ENCODE results near the gene CTSE. TPM values are rescaled to one million over a fixed set of nuclear protein-coding genes. Genes with fewer than 3 reads are reported as not detected.

CTSE gene
- total RNA-seq, 1 experiment from 2014 or later, result 0.48 TPM

DNA sequence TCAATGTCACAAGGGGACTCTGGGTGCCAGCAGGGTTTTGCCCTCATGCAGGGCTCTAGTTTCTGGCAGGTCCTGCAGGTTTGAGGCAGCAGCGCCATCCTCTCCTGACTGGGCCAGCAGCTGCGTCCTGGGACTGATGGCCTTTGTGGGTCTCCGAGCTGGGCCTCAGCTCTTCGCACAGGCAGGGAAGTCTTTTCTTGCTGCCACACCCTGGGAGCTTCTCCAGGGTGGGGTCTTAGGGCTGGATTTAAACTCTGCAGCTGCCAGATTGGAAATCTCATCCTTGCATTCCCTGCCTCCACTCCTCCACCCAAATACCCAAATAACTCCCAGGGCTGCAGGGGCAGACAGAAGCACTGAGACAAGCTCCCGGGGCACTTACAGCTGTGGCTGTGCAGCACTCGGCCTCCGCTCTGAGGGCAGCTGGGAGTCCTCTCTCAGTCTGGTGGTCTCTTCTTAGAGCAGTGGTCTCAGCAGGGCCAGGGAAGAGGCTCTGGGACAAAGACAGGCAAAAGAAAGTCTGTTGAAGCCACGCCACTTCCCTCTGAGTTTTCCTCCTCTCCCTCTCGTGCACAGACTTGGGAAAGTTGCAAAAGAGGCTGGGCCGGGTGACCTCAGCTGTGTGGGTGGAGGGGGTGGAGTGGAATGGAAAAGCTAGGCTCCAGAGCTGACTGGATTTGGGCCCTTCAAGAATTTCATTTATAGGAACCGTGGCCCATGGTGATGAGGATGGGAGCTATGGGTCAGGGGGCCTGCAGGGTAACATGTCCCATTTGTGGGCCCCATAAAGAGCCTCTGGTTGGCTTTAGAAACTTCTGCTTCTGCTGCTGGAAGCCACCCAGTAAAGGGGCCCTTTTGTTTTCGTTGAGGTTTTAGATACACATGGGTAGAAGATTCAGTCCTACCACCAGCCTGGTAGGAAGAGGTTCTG, 20.6 kb downstream of the CTSE start, which contains the start of gene RAB7B:
Gene RAB7B (minus strand): TSS at position 525 of the 931 bp plus-strand sequence. CDS start 9,260 bp downstream, outside the sequence.
- CTCF ChIA-PET, result interaction anchor here (0.6 to 1.3 kb wide), 3 partner anchors 26 to 103 kb away, joined by 3 to 6 read pairs (median 4); no protein-coding TSS in a partner anchor
- no TSS peak for BruUV-seq (replicated peaks)

GRCh38 chr1:206002160-206002559, 21.5 kb downstream of the CTSE start:
- H3K4me3 Mint-ChIP-seq (ENCODE audit: unreplicated experiment), result no peak overlapping the region
- peaks cover 13% of the 10 kb centered on the region for H3K9me3 Mint-ChIP-seq (ENCODE audit: unreplicated experiment)
- no peak for TF ChIP-seq CTCF (IDR thresholded peaks at IDR 0.05; ENCODE audit: insufficient read depth in 1 of 2, low read depth in 1 of 2, low read length in 1 of 2, severe bottlenecking in 1 of 2, unreplicated experiment in 1 of 2)
- Histone ChIP-seq H3K36me3 (ENCODE audit: control insufficient read depth, insufficient read depth, low read length) (no peaks in the 10 kb centered on the region), H3K9me3 (no peaks in the 10 kb centered on the region), H3K4me3 (ENCODE audit: low read depth, low read length) (no peak overlapping the region), H3K4me1 (no peaks in the 10 kb centered on the region), H3K27me3 (replicated peaks; ENCODE audit: control insufficient read depth, insufficient read depth, low read length) (no peaks in the 10 kb centered on the region)
- ChIA-PET CTCF (interaction anchor here (0.6 to 1.3 kb wide), 2 partner anchors 25 to 104 kb away, joined by 3 to 6 read pairs; no protein-coding TSS in a partner anchor), POLR2A (no interaction called here)
- H3K27me3 Mint-ChIP-seq (ENCODE audit: insufficient read depth, unreplicated experiment), result peaks cover 3% of the 10 kb centered on the region
- no peak overlapping the region for H3K27ac Mint-ChIP-seq (ENCODE audit: unreplicated experiment)
- H3K36me3 Mint-ChIP-seq (ENCODE audit: insufficient read depth, unreplicated experiment), result no peaks in the 10 kb centered on the region
- peaks cover 4% of the 10 kb centered on the region for H3K4me1 Mint-ChIP-seq (ENCODE audit: low read depth, unreplicated experiment)
- DNase-seq, result no peak
- intact Hi-C loops (cut with micrococcal nuclease; ENCODE audit: unreplicated experiment), result no loop called here
- no TSS peak for BruUV-seq (replicated peaks)

More for the DNA sequence above, 20.6 kb downstream of the CTSE start, which contains the start of gene RAB7B:
- POLR2A ChIA-PET, result no interaction called here
- Mint-ChIP-seq H3K36me3 (ENCODE audit: insufficient read depth, unreplicated experiment) (no peaks in the 10 kb centered on the region), H3K27ac (ENCODE audit: unreplicated experiment) (no peak within 1 kb of the TSS), H3K9me3 (ENCODE audit: unreplicated experiment) (peaks cover 13% of the 10 kb centered on the region), H3K27me3 (ENCODE audit: insufficient read depth, unreplicated experiment) (no peaks in the 10 kb centered on the region), H3K4me3 (ENCODE audit: unreplicated experiment) (no peak within 1 kb of the TSS), H3K4me1 (ENCODE audit: low read depth, unreplicated experiment) (peaks cover 4% of the 10 kb centered on the region)
- intact Hi-C loops (cut with micrococcal nuclease; ENCODE audit: unreplicated experiment), result no loop called here
- Histone ChIP-seq H3K4me3 (ENCODE audit: low read depth, low read length) (no peak within 1 kb of the TSS), H3K4me1 (no peaks in the 10 kb centered on the region), H3K9me3 (no peaks in the 10 kb centered on the region), H3K27me3 (replicated peaks; ENCODE audit: control insufficient read depth, insufficient read depth, low read length) (no peaks in the 10 kb centered on the region), H3K36me3 (ENCODE audit: control insufficient read depth, insufficient read depth, low read length) (no peaks in the 10 kb centered on the region)
- DNase-seq, result no peak
- TF ChIP-seq CTCF (IDR thresholded peaks at IDR 0.05; ENCODE audit: insufficient read depth in 1 of 2, low read depth in 1 of 2, low read length in 1 of 2, severe bottlenecking in 1 of 2, unreplicated experiment in 1 of 2), result no peak

GRCh38 chr1:206001476-206001888, 22.2 kb downstream of the CTSE start:
- Histone ChIP-seq H3K4me1 (no peaks in the 10 kb centered on the region), H3K4me3 (ENCODE audit: low read depth, low read length) (no peak overlapping the region), H3K36me3 (ENCODE audit: control insufficient read depth, insufficient read depth, low read length) (no peaks in the 10 kb centered on the region), H3K27me3 (replicated peaks; ENCODE audit: control insufficient read depth, insufficient read depth, low read length) (no peaks in the 10 kb centered on the region), H3K9me3 (no peaks in the 10 kb centered on the region)
- peaks cover 13% of the 10 kb centered on the region for H3K9me3 Mint-ChIP-seq (ENCODE audit: unreplicated experiment)
- peaks cover 4% of the 10 kb centered on the region for H3K4me1 Mint-ChIP-seq (ENCODE audit: low read depth, unreplicated experiment)
- BruUV-seq (replicated peaks), result no TSS peak
- intact Hi-C loops (cut with micrococcal nuclease; ENCODE audit: unreplicated experiment), result no loop called here
- no peak overlapping the region for H3K4me3 Mint-ChIP-seq (ENCODE audit: unreplicated experiment)
- ChIA-PET CTCF (no interaction called here), POLR2A (no interaction called here)
- no peaks in the 10 kb centered on the region for H3K36me3 Mint-ChIP-seq (ENCODE audit: insufficient read depth, unreplicated experiment)
- no peak for DNase-seq
- no peak for TF ChIP-seq CTCF (IDR thresholded peaks at IDR 0.05; ENCODE audit: insufficient read depth in 1 of 2, low read depth in 1 of 2, low read length in 1 of 2, severe bottlenecking in 1 of 2, unreplicated experiment in 1 of 2)
- H3K27ac Mint-ChIP-seq (ENCODE audit: unreplicated experiment), result no peak overlapping the region
- peaks cover 8% of the 10 kb centered on the region for H3K27me3 Mint-ChIP-seq (ENCODE audit: insufficient read depth, unreplicated experiment)

Data from Caco-2 (cell line).